Duodenal mucosa (tissue), 2 donors: ENCODE measurements around the gene FANCD2.
A peak's percentile ranks its signal among the peaks of the same experiment; 100 is the strongest.

Experiments used
- H3K27ac ChIP-seq: one replicate; pipeline ENCODE4 v1.7.0; 2013; ENCODE audit warnings: low read depth, low read length
- H3K27me3 ChIP-seq, 2 donors: one replicate each; pipeline ENCODE4 v1.7.0; 2013; ENCODE audit warnings: low read length in 2 of 2, control low read depth in 1 of 2; ENCODE audit not compliant: insufficient read depth in 2 of 2, control insufficient read depth in 1 of 2
- H3K36me3 ChIP-seq, 2 donors: one replicate each; pipeline ENCODE4 v1.7.0; 2013; ENCODE audit warnings: low read length in 2 of 2, control low read depth in 1 of 2; ENCODE audit not compliant: insufficient read depth in 2 of 2, control insufficient read depth in 1 of 2
- H3K4me1 ChIP-seq, 2 donors: one replicate each; pipeline ENCODE4 v1.7.0; 2013; ENCODE audit warnings: low read length in 2 of 2, control low read depth in 1 of 2; ENCODE audit not compliant: insufficient read depth in 2 of 2, control insufficient read depth in 1 of 2
- H3K4me3 ChIP-seq, 2 donors: one replicate each; pipeline ENCODE4 v1.7.0; 2013; ENCODE audit warnings: low read length in 2 of 2, low read depth in 1 of 2
- H3K9ac ChIP-seq, 2 donors: one replicate each; pipeline ENCODE4 v1.7.0; 2013; ENCODE audit warnings: low read length in 2 of 2, low read depth in 1 of 2
- H3K9me3 ChIP-seq, 2 donors: one replicate each; pipeline ENCODE4 v1.7.0; 2013; ENCODE audit warnings: low read length in 2 of 2, control low read depth in 1 of 2; ENCODE audit not compliant: control insufficient read depth in 1 of 2

Gene FANCD2

DNA sequence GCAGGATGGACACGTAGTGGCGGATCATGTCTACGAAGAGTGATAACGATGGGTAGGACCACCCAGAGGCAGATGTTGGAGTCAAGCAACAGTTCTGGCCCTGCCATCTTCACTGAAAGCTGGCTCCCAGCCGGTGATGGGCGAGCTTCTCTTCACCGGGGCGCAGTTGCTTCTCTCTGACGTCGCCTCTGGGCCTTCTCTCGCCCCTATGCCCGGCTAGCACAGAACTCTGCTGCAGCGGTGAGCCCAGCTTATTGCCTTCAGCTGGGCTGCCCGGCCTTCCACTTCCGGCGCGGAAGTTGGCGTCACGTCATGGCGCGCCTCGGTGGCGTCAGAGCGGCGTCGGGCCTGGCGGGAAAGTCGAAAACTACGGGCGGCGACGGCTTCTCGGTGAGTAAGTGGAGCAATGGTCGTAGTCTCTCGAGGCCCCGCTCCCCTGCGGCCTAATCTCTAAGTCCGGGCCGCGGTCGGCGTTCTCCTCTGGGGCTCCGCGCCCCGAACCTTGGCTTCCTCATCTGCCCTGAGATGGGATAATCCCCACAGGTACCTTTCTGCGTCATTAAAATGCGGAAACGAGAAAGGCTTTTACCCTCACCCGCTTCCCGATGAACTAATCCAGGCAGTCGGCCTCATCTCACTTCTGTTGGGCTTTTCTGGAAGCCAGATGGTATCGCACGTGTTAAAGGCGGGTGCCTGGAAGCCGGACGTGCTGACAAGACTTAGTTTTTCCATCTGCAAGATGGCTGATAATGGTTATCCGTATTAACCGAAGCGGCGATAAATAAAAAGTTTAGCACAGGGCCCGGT lies at the start of gene FANCD2:
TSS of gene FANCD2 (plus strand) at position 354 of the 807 bp plus-strand sequence. CDS start 2,221 bp downstream, outside the sequence.
- H3K27me3 ChIP-seq: no peaks in the 10 kb centered on the region
- H3K36me3 ChIP-seq: peaks cover 10 to 23% of the 10 kb centered on the region in 2 donors
- H3K27ac ChIP-seq: peak within 1 kb of the TSS; percentile 64

DNA sequence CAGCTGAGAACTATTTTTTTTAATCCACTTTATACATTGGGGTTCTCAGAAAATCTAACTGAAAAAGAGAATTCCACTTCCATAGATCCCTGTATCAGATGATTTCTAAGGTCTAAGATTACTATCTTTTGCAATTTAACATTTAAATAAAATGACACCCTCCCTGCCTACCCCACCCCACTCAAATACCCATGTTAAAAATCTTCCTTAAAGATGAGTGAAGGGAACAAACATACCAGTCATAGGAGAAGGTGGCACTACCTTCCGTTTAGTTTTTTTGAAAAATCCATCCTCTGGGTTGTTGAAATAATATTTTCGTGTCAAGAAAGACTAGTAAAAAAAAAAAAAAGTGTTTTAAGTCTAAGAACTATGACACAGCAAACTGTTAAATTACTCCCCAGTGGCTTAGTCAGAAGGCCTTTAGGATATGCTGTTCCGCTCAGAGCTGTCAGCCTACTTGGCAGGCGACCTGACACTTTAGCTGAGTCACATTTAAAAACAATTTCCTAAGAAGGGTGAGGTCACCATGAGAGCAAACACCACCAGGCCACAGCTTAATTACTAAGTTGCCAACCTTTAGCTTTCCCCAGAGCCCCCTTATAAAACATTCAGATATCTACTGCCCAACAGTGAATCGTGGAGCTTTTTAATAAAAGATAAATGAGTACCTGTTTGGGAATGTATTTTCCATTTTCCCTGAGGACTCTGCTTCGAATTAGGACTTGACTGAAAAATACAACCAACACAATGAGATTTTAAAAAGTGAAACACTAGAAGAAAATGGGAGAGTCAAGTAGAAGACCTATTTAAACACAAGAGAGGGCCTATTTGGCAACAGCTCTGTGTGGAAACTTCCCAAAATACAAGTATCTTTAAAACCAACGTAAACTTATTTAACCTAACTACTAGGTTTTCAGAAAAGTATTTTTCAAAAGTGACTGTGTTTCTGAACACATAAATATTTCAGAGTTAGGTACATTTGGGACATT lies 49.2 kb upstream of the FANCD2 start:
- Histone ChIP-seq H3K4me1 (no peaks in the 10 kb centered on the region), H3K36me3 (peaks cover 15 to 48% of the 10 kb centered on the region in 2 donors), H3K27me3 (no peaks in the 10 kb centered on the region), H3K4me3 (no peak overlapping the region), H3K27ac (no peak overlapping the region), H3K9me3 (no peaks in the 10 kb centered on the region), H3K9ac (no peak overlapping the region)

More for the DNA sequence above, at the start of gene FANCD2:
- peak within 1 kb of the TSS; percentile 93 to 99 for H3K4me3 ChIP-seq
- peak within 1 kb of the TSS; percentile 87 to 98 for H3K9ac ChIP-seq
- H3K4me1 ChIP-seq: peaks cover 19 to 27% of the 10 kb centered on the region in 2 donors
- H3K9me3 ChIP-seq: no peaks in the 10 kb centered on the region

- no peak overlapping the region for H3K27ac ChIP-seq
- no peaks in the 10 kb centered on the region for H3K4me1 ChIP-seq
- H3K27me3 ChIP-seq: no peaks in the 10 kb centered on the region
- H3K36me3 ChIP-seq: peaks cover 9 to 39% of the 10 kb centered on the region in 2 donors
- no peak overlapping the region for H3K4me3 ChIP-seq
- H3K9me3 ChIP-seq: no peaks in the 10 kb centered on the region
- H3K9ac ChIP-seq: no peak overlapping the region
Measured at GRCh38 chr3:9978710-9979305, 47.4 kb upstream of the FANCD2 start.

- Histone ChIP-seq H3K9ac (no peak overlapping the region), H3K36me3 (peaks cover 9 to 33% of the 10 kb centered on the region in 2 donors), H3K27me3 (no peaks in the 10 kb centered on the region), H3K9me3 (no peaks in the 10 kb centered on the region), H3K27ac (no peak overlapping the region), H3K4me1 (peaks cover 1 to 2% of the 10 kb centered on the region in 2 donors), H3K4me3 (no peak overlapping the region)
Measured at GRCh38 chr3:9980251-9980650, 46.0 kb upstream of the FANCD2 start.

- peaks cover 12 to 20% of the 10 kb centered on the region in 2 donors for H3K4me1 ChIP-seq
- H3K36me3 ChIP-seq: peaks cover 4 to 9% of the 10 kb centered on the region in 2 donors
- H3K27ac ChIP-seq: no peak overlapping the region
- peak overlapping the region; percentile 73 to 95 for H3K9ac ChIP-seq
- H3K27me3 ChIP-seq: no peaks in the 10 kb centered on the region
- H3K4me3 ChIP-seq: peak overlapping the region; percentile 84 to 94
- no peaks in the 10 kb centered on the region for H3K9me3 ChIP-seq
Measured at GRCh38 chr3:9986230-9986725, 40.0 kb upstream of the FANCD2 start.

GRCh38 chr3:9994086-9994844 lies 32.0 kb upstream of the FANCD2 start:
- no peaks in the 10 kb centered on the region for H3K9me3 ChIP-seq
- H3K4me1 ChIP-seq: no peaks in the 10 kb centered on the region
- H3K36me3 ChIP-seq: peaks cover 0 to 4% of the 10 kb centered on the region in 2 donors
- no peak overlapping the region for H3K27ac ChIP-seq
- H3K9ac ChIP-seq: no peak overlapping the region
- no peak overlapping the region for H3K4me3 ChIP-seq
- no peaks in the 10 kb centered on the region for H3K27me3 ChIP-seq

DNA sequence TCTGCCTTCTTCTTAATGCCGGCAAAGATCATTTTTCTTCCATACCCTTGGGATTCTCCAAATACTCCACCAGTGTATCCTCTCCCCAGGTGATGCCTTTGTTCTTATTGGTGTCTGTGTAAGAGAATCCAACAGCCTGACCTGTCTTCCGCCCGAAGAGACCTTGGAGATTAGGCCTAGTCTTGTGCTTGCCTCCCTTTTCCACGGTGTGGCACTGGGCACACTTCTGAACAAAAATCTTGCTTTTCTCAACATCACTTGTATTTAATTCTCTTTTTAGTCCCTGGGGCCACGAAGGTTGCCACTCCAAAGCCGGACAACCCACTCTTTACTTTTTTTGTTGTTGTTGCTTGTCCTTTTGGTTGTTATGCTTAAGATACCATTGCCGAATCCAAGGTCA lies 25.6 kb upstream of the FANCD2 start:
- Histone ChIP-seq H3K4me3 (no peak overlapping the region), H3K9ac (no peak overlapping the region), H3K9me3 (no peaks in the 10 kb centered on the region), H3K36me3 (peaks cover 0 to 9% of the 10 kb centered on the region in 2 donors), H3K4me1 (no peaks in the 10 kb centered on the region), H3K27ac (no peak overlapping the region), H3K27me3 (no peaks in the 10 kb centered on the region)

GRCh38 chr3:10002951-10003350 lies 23.3 kb upstream of the FANCD2 start:
- Histone ChIP-seq H3K4me3 (no peak overlapping the region), H3K9me3 (no peaks in the 10 kb centered on the region), H3K9ac (no peak overlapping the region), H3K36me3 (peaks cover 0 to 9% of the 10 kb centered on the region in 2 donors), H3K27ac (no peak overlapping the region), H3K4me1 (no peaks in the 10 kb centered on the region), H3K27me3 (no peaks in the 10 kb centered on the region)

- peaks cover 0 to 4% of the 10 kb centered on the region in 2 donors for H3K36me3 ChIP-seq
- no peak overlapping the region for H3K27ac ChIP-seq
- H3K27me3 ChIP-seq: no peaks in the 10 kb centered on the region
- peaks cover 0 to 11% of the 10 kb centered on the region in 2 donors for H3K4me1 ChIP-seq
- H3K9ac ChIP-seq: no peak overlapping the region
- no peak overlapping the region for H3K4me3 ChIP-seq
- H3K9me3 ChIP-seq: no peaks in the 10 kb centered on the region
Measured at GRCh38 chr3:10004506-10004905, 21.7 kb upstream of the FANCD2 start.
